Measurements from ENCODE around the gene HNRNPA0. TPM values are rescaled to one million over a fixed set of nuclear protein-coding genes. Genes with fewer than 3 reads are reported as not detected.

HNRNPA0 gene
- total and polyA plus RNA-seq, 2 donors (not counting 3 experiments of a cell fraction or from before 2014, with no cell fraction given), result 16.0 to 37.5 TPM

DNA sequence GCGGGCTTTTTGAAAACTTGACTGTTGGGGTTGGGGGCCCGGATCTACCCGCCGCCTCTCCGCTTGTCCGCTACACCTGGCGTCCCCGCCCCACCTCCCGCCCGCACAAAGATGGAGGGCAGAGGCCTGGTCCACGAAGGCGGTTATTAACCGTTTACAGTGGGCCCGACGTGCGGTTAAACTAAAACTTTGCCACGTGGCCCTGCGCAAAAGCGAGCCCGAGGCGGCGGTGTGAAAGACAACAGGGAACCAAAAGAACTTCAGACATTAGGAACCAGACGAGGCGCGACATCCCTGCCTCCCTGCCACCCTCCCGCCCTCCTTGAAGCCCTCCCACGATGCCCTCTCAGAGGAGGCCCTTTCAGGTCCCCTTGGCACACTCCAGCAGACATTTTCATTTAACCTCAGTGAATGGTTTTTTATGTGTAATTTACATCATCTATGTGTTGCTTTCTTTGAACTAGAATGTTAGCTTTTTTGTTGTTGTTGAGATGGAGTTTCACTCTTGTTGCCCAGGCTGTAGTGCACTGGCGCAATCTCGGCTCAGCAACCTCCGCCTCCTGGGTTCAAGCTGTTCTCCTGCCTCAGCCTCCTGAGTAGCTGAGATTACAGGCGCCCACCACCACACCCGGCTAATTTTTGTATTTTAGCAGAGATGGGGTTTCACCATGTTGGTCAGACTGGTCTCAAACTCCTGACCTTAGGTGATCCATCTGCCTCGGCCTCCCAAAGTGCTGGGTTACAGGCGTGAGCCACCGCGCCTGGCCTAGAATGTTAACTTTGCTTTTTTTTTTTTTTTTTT is 999 bp upstream of the HNRNPA0 start:
- Histone ChIP-seq H3K9me1 (replicated peaks; ENCODE audit: control insufficient read depth, extremely low read depth, insufficient read depth, low read length) (no peaks in the 10 kb centered on the region), H3K4me1 (ENCODE audit: control insufficient read depth, extremely low read depth, insufficient read depth, low read length) (peaks cover 18% of the 10 kb centered on the region), H3K9me3 (replicated peaks; ENCODE audit: control insufficient read depth, insufficient read depth, low read length) (no peaks in the 10 kb centered on the region), H3K36me3 (ENCODE audit: control insufficient read depth in 2 of 2, extremely low read depth in 1 of 2, insufficient read depth in 2 of 2, low read length in 2 of 2) (peaks cover 0 to 4% of the 10 kb centered on the region in 2 experiments), H3K9ac (replicated peaks; ENCODE audit: extremely low read depth, insufficient read depth, low read length) (peak overlapping the region; percentile 93), H2AFZ (ENCODE audit: low read depth, low read length) (peak overlapping the region; percentile 61), H3K27ac (ENCODE audit: insufficient read depth, low read depth, low read length) (peak overlapping the region; percentile 92), H3K27me3 (ENCODE audit: control insufficient read depth in 2 of 2, insufficient read depth in 2 of 2, low read length in 2 of 2) (peaks cover 0 to 2% of the 10 kb centered on the region in 2 experiments), H3K4me2 (ENCODE audit: insufficient read depth, low read length) (peak overlapping the region; percentile 6), H4K20me1 (replicated peaks; ENCODE audit: control insufficient read depth, extremely low read depth, insufficient read depth, low read length) (peaks cover 17% of the 10 kb centered on the region), H3K4me3 (replicated peaks in 1 of 3; ENCODE audit: insufficient read depth in 1 of 3, low read depth in 1 of 3, low read length in 3 of 3) (peak overlapping the region; percentile 46 to 94 (median 88)), H3K79me2 (ENCODE audit: control insufficient read depth, insufficient read depth, low read length) (peaks cover 39% of the 10 kb centered on the region)
- BruUV-seq (replicated peaks), result TSS peak; percentile 44
- DNase-seq (ENCODE audit: low read depth, low spot score), result no peak
- dilution Hi-C loops (cut with MboI; ENCODE audit: extremely low pct_ligation_motif_present, low sequenced_read_pairs), result loop anchor here (25.0 kb wide), 1 partner anchor 93 kb away; no protein-coding TSS in a partner anchor
- POLR2A ChIA-PET, result no interaction called here
- CTCF ChIA-PET, result interaction anchor here (1.2 kb wide), 1 partner anchor 24 kb away, joined by 5 read pairs; no protein-coding TSS in a partner anchor
- intact Hi-C loops (cut with micrococcal nuclease), result loop anchor here (1.0 to 5.0 kb wide), 3 partner anchors 48 to 278 kb away; partner anchors contain the start of gene FAM13B
- TF ChIP-seq, protein P1, sequence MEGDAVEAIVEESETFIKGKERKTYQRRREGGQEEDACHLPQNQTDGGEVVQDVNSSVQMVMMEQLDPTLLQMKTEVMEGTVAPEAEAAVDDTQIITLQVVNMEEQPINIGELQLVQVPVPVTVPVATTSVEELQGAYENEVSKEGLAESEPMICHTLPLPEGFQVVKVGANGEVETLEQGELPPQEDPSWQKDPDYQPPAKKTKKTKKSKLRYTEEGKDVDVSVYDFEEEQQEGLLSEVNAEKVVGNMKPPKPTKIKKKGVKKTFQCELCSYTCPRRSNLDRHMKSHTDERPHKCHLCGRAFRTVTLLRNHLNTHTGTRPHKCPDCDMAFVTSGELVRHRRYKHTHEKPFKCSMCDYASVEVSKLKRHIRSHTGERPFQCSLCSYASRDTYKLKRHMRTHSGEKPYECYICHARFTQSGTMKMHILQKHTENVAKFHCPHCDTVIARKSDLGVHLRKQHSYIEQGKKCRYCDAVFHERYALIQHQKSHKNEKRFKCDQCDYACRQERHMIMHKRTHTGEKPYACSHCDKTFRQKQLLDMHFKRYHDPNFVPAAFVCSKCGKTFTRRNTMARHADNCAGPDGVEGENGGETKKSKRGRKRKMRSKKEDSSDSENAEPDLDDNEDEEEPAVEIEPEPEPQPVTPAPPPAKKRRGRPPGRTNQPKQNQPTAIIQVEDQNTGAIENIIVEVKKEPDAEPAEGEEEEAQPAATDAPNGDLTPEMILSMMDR (IDR thresholded peaks at IDR 0.05; ENCODE audit: extremely low read depth in 1 of 2, insufficient read depth in 1 of 2, low read depth in 1 of 2, low read length in 2 of 2), result no peak
- TF ChIP-seq, protein P2, sequence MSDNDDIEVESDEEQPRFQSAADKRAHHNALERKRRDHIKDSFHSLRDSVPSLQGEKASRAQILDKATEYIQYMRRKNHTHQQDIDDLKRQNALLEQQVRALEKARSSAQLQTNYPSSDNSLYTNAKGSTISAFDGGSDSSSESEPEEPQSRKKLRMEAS (IDR thresholded peaks at IDR 0.05; ENCODE audit: insufficient read depth, insufficient read length), result peak; percentile 24
- no peak for FAIRE-seq
